Loucy (cell line): Measurements from ENCODE around the gene PDXDC1.
"Not testable (repeated sequence)": the region's sequence is repeated elsewhere in the genome, so short reads cannot be mapped to it uniquely, and the experiment has no call there.

Experiments used
- H2AFZ ChIP-seq: fragments of 200-600 bp; sonication (generic); 2 replicates; pipeline ENCODE4 v1.6.0; 2016; ENCODE audit warnings: antibody characterized with exemption, mild to moderate bottlenecking, low read length, moderate library complexity
- H3F3A ChIP-seq: fragments of 200-600 bp; 2 replicates; pipeline ENCODE4 v1.6.0; 2016; ENCODE audit warnings: antibody characterized with exemption, low read depth, mild to moderate bottlenecking
- H3K27me3 ChIP-seq: fragments of 200-600 bp; sonication (generic); 2 replicates; pipeline ENCODE4 v1.6.1; 2014; ENCODE audit warnings: low read length, mild to moderate bottlenecking; ENCODE audit not compliant: insufficient read depth, poor library complexity, severe bottlenecking
- H3K36me3 ChIP-seq: fragments of 200-600 bp; sonication (generic); 2 replicates; pipeline ENCODE4 v1.6.1; 2016; ENCODE audit warnings: low read length; ENCODE audit not compliant: insufficient read depth
- H3K4me1 ChIP-seq: fragments of 200-600 bp; sonication (generic); 2 replicates; pipeline ENCODE4 v1.5.1; 2014; ENCODE audit warnings: low read length, mild to moderate bottlenecking; ENCODE audit not compliant: insufficient read depth, poor library complexity, severe bottlenecking
- H3K4me2 ChIP-seq: fragments of 200-600 bp; sonication (generic); 2 replicates; pipeline ENCODE4 v1.6.0; 2014; ENCODE audit warnings: antibody characterized with exemption, low read length, low read depth, mild to moderate bottlenecking; ENCODE audit not compliant: poor library complexity, severe bottlenecking
- H3K4me3 ChIP-seq: fragments of 200-600 bp; sonication (generic); 2 replicates; pipeline ENCODE4 v1.5.1; 2014; ENCODE audit warnings: low read length, mild to moderate bottlenecking, mixed read lengths; ENCODE audit not compliant: poor library complexity, severe bottlenecking
- H3K79me2 ChIP-seq: fragments of 200-600 bp; sonication (generic); 2 replicates; pipeline ENCODE4 v1.6.1; 2014; ENCODE audit warnings: low read length; ENCODE audit not compliant: insufficient read depth
- H3K9ac ChIP-seq: fragments of 200-600 bp; sonication (generic); 2 replicates; pipeline ENCODE4 v1.6.0; 2014; ENCODE audit warnings: mild to moderate bottlenecking, low read depth, low read length, moderate library complexity; ENCODE audit not compliant: poor library complexity, severe bottlenecking
- H3K9me2 ChIP-seq: fragments of 200-600 bp; sonication (generic); replicated peaks from 2 replicates; pipeline ENCODE4 v1.6.1; 2016; ENCODE audit warnings: low read depth, low read length, mixed read lengths
- H3K9me3 ChIP-seq: fragments of 200-600 bp; sonication (generic); 2 replicates; pipeline ENCODE4 v1.6.1; 2014; ENCODE audit warnings: mild to moderate bottlenecking, antibody characterized with exemption, low read length, low read depth; ENCODE audit not compliant: insufficient read depth
- H4K20me1 ChIP-seq: fragments of 200-600 bp; sonication (generic); 2 replicates; pipeline ENCODE4 v1.6.0; 2014; ENCODE audit warnings: antibody characterized with exemption, low read length, mild to moderate bottlenecking; ENCODE audit not compliant: insufficient read depth, poor library complexity, severe bottlenecking

Gene PDXDC1

DNA sequence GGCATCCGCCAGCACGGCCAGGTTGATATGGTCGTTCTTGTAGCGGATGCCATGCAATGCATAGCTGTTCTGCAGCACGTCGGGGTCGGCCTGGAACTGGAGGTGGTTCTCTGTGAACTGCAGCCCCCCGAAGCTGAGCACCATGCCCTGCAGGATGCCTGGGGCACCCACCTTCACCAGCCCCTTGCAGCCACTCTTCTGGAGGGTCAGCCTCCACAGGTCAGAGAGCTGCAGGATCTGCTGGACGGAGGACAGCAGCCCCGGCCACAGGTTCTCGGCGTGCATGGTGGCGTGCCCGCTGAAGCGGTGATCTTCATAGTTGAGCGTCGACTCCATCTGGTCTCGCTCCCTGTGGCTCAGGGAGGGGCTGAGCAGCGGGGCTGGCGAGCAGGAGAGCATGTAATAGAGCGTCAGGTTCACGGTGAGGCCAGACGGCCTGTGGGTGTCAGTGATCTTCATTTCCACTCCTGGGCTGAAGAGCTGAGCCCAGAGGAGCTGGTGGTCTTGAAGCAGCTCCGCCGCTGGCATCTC is 13.9 kb downstream of the PDXDC1 start:
- not testable (repeated sequence) for H3K4me2 ChIP-seq, H2AFZ ChIP-seq, H3K9me3 ChIP-seq, H3K27me3 ChIP-seq, H3K9ac ChIP-seq, H3K79me2 ChIP-seq, H3K36me3 ChIP-seq, H4K20me1 ChIP-seq, H3K9me2 ChIP-seq, H3F3A ChIP-seq, H3K4me1 ChIP-seq, H3K4me3 ChIP-seq

DNA sequence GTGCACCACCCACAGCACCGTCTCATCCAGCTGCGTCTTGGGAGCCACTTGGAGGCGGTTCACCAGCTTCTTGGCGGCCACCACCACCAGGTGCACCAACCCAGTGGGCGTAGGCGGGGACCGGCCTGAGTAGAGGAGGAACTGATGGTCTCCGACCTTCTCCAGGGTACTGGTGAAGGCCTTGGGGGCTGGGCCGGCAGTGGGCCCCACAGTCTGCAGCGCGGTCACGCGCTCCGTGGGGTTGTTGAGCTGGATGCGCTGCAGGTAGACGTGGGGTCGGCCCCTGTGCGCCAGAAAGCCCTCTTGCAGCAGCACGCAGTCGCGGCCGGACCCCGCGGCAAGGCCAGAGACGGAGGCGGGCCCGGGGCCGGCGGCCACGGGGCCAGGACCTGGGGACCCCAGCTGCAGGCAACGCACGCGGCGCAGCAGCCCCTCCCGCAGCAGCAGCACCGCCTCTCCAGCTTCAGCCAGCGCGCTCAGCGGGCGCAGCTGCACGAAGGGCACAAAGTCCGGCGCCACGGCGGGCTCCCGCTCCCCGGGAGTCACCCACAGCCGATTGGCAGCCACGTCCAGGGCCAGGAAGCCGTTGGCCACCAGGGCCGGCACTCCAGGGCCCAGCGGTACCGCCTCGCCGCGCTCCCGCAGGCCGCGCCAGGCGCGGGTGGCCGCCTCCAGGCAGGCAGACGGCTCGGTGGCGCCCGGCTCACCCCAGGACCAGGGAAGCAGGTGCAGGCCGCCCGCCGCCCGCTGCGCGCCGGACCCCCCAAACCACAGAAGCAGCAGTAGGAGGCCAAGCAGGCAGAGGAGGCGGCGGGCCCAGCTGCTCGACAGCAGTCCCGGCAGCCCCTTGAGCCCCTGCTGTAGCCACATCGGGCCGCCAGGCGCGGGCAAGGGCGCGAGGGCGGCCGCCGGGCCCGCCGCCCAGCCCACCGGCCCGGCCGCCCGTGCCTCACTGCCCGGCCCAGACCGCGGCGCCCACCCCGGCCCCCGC is 14.8 kb downstream of the PDXDC1 start:
- not testable (repeated sequence) for H3K36me3 ChIP-seq, H3K4me1 ChIP-seq, H3F3A ChIP-seq, H3K27me3 ChIP-seq, H3K4me2 ChIP-seq, H3K9ac ChIP-seq, H3K9me3 ChIP-seq, H2AFZ ChIP-seq, H3K4me3 ChIP-seq, H3K79me2 ChIP-seq, H4K20me1 ChIP-seq, H3K9me2 ChIP-seq

DNA sequence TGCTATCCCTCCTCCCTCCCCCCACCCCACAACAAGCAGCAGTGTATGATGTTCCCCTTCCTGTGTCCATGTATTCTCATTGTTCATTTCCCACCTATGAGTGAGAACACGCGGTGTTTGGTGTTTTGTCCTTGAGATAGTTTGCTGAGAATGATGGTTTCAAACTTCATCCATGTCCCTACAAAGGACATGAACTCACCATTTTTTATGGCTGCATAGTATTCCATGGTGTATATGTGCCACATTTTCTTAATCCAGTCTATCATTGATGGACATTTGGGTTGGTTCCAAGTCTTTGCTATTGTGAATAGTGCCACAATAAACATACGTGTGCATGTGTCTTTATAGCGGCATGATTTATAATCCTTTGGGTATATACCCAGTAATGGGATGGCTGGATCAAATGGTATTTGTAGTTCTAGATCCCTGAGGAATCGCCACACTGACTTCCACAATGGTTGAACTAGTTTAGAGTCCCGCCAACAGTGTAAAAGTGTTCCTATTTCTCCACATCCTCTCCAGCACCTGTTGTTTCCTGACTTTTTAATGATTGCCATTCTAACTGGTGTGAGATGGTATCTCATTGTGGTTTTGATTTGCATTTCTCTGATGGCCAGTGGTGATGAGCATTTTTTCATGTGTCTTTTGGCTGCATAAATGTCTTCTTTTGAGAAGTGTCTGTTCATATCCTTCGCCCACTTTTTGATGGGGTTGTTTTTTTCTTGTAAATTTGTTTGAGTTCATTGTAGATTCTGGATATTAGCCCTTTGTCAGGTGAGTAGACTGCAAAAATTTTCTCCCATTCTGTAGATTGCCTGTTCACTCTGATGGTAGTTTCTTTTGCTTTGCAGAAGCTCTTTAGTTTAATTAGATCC is 18.7 kb downstream of the PDXDC1 start:
- H3K4me2 ChIP-seq, H3K4me1 ChIP-seq, H3K9me2 ChIP-seq, H3K27me3 ChIP-seq, H3K4me3 ChIP-seq, H2AFZ ChIP-seq, H3K9me3 ChIP-seq, H3F3A ChIP-seq, H4K20me1 ChIP-seq, H3K36me3 ChIP-seq, H3K79me2 ChIP-seq, H3K9ac ChIP-seq: not testable (repeated sequence)

DNA sequence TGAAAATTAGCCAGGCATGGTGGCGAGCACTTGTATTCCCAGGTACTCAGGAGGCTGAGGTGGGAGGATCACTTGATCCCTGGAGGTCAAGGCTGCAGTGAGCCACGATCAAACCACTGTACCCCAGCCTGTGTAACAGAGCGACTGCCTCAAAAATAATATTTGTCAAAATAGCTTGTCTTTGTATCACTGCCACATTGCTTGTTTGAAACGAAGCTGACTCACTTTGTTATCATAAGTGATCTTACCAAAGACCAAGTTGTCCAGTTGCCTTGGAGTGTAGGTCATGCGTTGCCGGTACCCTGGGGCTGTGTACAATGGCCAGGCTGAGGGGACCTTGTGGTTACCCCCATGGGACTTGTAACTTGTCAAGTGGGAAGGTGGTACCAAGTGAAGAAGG is 21.9 kb downstream of the PDXDC1 start:
- not testable (repeated sequence) for H3F3A ChIP-seq, H2AFZ ChIP-seq, H3K9ac ChIP-seq, H3K4me1 ChIP-seq, H3K27me3 ChIP-seq, H3K79me2 ChIP-seq, H3K4me3 ChIP-seq, H3K4me2 ChIP-seq, H3K9me3 ChIP-seq, H4K20me1 ChIP-seq, H3K36me3 ChIP-seq, H3K9me2 ChIP-seq

DNA sequence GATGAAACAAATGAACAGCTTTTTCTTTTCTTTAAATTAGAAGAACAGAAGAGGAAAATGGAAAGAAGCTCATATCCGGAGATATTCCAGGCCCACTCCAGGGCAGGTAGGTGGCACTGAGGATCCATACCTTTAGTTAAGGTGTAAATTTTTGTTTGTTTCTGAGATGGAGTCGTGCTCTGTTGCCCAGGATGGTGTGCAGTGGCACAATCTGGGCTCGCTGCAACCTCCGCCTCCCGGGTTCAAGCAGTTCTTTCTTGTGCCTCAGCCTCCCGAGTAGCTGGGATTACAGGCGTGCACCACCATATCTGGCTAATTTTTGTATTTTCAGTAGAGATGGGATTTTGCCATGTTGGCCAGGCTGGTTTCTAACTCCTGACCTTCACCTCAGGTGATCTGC is 23.5 kb downstream of the PDXDC1 start:
- H2AFZ ChIP-seq, H3K4me2 ChIP-seq, H3K4me1 ChIP-seq, H3K9me3 ChIP-seq, H3K9me2 ChIP-seq, H3K4me3 ChIP-seq, H3K79me2 ChIP-seq, H4K20me1 ChIP-seq, H3K27me3 ChIP-seq, H3K36me3 ChIP-seq, H3K9ac ChIP-seq, H3F3A ChIP-seq: not testable (repeated sequence)

DNA sequence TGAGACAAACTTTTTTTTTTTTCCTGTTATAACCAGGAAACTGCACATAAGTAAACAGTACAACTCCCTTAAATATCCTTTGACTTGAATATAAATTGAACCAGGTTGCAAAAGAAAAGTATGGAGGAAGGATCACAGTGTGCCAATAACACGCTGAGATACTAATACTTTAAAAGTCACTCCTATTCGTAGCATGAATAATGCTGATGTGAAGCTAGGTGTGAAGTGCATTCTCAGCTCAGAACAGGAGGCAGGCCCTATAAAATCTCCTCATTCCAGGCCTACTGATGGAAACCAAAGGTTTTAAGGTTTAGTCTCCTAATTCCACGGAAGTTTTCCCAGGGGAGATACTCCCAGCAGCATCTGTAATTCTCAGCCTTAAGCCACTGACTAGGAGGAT is 25.0 kb downstream of the PDXDC1 start:
- H3K4me1 ChIP-seq, H3K27me3 ChIP-seq, H2AFZ ChIP-seq, H3K9ac ChIP-seq, H3K79me2 ChIP-seq, H3K9me2 ChIP-seq, H3K4me2 ChIP-seq, H3K36me3 ChIP-seq, H3K9me3 ChIP-seq, H3K4me3 ChIP-seq, H4K20me1 ChIP-seq, H3F3A ChIP-seq: not testable (repeated sequence)

DNA sequence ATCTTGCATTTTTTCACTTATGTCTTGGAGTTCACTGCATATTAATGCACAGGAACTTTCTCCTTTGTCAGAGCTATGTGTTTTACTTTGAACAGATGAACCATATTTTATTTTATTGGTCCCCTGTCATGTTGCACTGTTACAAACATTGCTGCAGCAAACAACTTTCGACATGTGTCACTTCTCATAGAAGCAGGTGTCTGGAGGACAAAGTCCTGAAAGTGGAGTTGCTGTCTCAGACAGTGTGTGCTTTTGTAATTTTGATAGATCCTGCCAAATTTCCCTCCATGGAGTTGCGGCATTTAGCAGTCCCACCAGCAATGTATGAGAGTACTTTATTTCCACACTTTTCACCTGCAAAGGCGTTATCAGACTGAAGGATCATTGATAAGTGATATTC is 27.6 kb downstream of the PDXDC1 start:
- H3K4me3 ChIP-seq, H3K4me2 ChIP-seq, H3K27me3 ChIP-seq, H4K20me1 ChIP-seq, H3K4me1 ChIP-seq, H2AFZ ChIP-seq, H3F3A ChIP-seq, H3K9me2 ChIP-seq, H3K9ac ChIP-seq, H3K36me3 ChIP-seq, H3K9me3 ChIP-seq, H3K79me2 ChIP-seq: not testable (repeated sequence)
